Left lung (tissue), 10 donors: ENCODE data around the gene TXNDC2. TPM values are rescaled to one million over a fixed set of nuclear protein-coding genes. Genes with fewer than 3 reads are reported as not detected.
A peak's percentile ranks its signal among the peaks of the same experiment; 100 is the strongest.

Experiments
- ATAC-seq: fragments of 200-7000 bp; cut with Tn5 transposase; one replicate; pipeline ENCODE4 v1.9.1; 2020; ENCODE audit warnings: moderate library complexity
- DNase-seq, 4 donors: peaks; one replicate each; pipeline ENCODE4 v3.0.0-alpha.2; 2013 to 2020
- H3K27ac ChIP-seq, 2 donors: fragments of 200-600 bp; sonication (generic) in 1 of 2; one replicate each; pipeline versions ENCODE4 v1.5.0 to v1.8.0; 2020 to 2021
- H3K27me3 ChIP-seq, 2 donors: fragments of 200-600 bp; sonication (generic) in 1 of 2; one replicate each; pipeline versions ENCODE4 v1.5.0 to v1.8.0; 2020 to 2021
- H3K36me3 ChIP-seq, 2 donors: fragments of 200-600 bp; sonication (generic) in 1 of 2; one replicate each; pipeline versions ENCODE4 v1.5.0 to v1.8.0; 2020 to 2021
- H3K4me1 ChIP-seq, 2 donors: fragments of 200-600 bp; one replicate each; pipeline ENCODE4 v1.8.0; 2021
- H3K4me3 ChIP-seq, 2 donors: fragments of 200-600 bp; sonication (generic) in 1 of 2; one replicate each; pipeline versions ENCODE4 v1.5.0 to v1.8.0; 2020 to 2021; ENCODE audit warnings: mild to moderate bottlenecking in 1 of 2
- H3K9me3 ChIP-seq, 2 donors: fragments of 200-600 bp; sonication (generic) in 1 of 2; one replicate each; pipeline versions ENCODE4 v1.5.0 to v1.8.0; 2020 to 2021
- intact Hi-C, 2 donors: fragments of 100-400 bp; cut with DNase I; formaldehyde crosslinking; loops; one replicate each; pipeline versions ENCODE4 v1.11.2 to v1.14.2; 2022
- polyA plus RNA-seq, 6 donors: library from polyadenylated mRNA; unstranded; fragments of 120-200 nt; gene quantifications; one replicate each; pipeline ENCODE4 v1.2.1, GENCODE V29; 2013; ENCODE audit not compliant: insufficient read length in 6 of 6
- total RNA-seq, 2 donors: library from RNA; stranded (reverse); fragmentation: NEBNext Ultra II Directional; extraction: Animal tissue kit (Norgen Biotek cat#: 25700); gene quantifications; one replicate each; pipeline ENCODE4 v1.2.1, GENCODE V29; 2021
- TF ChIP-seq, protein P1 (sequence below), 2 donors: fragments of 200-600 bp; sonication (generic) in 1 of 2; IDR thresholded peaks; one replicate each; pipeline versions ENCODE4 v1.5.0 to v1.8.0; 2021; ENCODE audit warnings: antibody characterized with exemption in 2 of 2
- donor health status: DM: no; HTN: yes; CAD: no.
- donor health status: DM: no; HTN: no; CAD: no.

Gene TXNDC2
- total and polyA plus RNA-seq, 8 donors: 0.08 to 0.36 (median 0.18) TPM; not detected in 1

- Histone ChIP-seq H3K9me3 (no peaks in the 10 kb centered on the region), H3K4me1 (peaks cover 7 to 20% of the 10 kb centered on the region in 2 donors), H3K4me3 (no peak overlapping the region), H3K36me3 (peaks cover 0 to 23% of the 10 kb centered on the region in 2 donors), H3K27me3 (no peaks in the 10 kb centered on the region), H3K27ac (no peak overlapping the region)
- intact Hi-C loops: no loop called here
- DNase-seq (no peak), ATAC-seq (no peak)
- TF ChIP-seq, protein P1, sequence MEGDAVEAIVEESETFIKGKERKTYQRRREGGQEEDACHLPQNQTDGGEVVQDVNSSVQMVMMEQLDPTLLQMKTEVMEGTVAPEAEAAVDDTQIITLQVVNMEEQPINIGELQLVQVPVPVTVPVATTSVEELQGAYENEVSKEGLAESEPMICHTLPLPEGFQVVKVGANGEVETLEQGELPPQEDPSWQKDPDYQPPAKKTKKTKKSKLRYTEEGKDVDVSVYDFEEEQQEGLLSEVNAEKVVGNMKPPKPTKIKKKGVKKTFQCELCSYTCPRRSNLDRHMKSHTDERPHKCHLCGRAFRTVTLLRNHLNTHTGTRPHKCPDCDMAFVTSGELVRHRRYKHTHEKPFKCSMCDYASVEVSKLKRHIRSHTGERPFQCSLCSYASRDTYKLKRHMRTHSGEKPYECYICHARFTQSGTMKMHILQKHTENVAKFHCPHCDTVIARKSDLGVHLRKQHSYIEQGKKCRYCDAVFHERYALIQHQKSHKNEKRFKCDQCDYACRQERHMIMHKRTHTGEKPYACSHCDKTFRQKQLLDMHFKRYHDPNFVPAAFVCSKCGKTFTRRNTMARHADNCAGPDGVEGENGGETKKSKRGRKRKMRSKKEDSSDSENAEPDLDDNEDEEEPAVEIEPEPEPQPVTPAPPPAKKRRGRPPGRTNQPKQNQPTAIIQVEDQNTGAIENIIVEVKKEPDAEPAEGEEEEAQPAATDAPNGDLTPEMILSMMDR (IDR thresholded peaks at IDR 0.05): no peak
These were observed 44.0 kb upstream of the TXNDC2 start for GRCh38 chr18:9841752-9842151.

GRCh38 chr18:9842448-9842847, 43.3 kb upstream of the TXNDC2 start:
- H3K27me3 ChIP-seq: no peaks in the 10 kb centered on the region
- TF ChIP-seq, protein P1 (IDR thresholded peaks at IDR 0.05): no peak
- intact Hi-C loops: no loop called here
- H3K4me3 ChIP-seq: no peak overlapping the region
- DNase-seq (no peak), ATAC-seq (no peak)
- H3K9me3 ChIP-seq: no peaks in the 10 kb centered on the region
- H3K27ac ChIP-seq: no peak overlapping the region
- H3K4me1 ChIP-seq: peaks cover 9 to 27% of the 10 kb centered on the region in 2 donors
- peaks cover 0 to 23% of the 10 kb centered on the region in 2 donors for H3K36me3 ChIP-seq

GRCh38 chr18:9845256-9845655, 40.5 kb upstream of the TXNDC2 start:
- Histone ChIP-seq H3K36me3 (peaks cover 0 to 17% of the 10 kb centered on the region in 2 donors), H3K4me1 (peaks cover 9 to 49% of the 10 kb centered on the region in 2 donors), H3K27ac (no peak overlapping the region), H3K4me3 (no peak overlapping the region), H3K9me3 (no peaks in the 10 kb centered on the region), H3K27me3 (no peaks in the 10 kb centered on the region)
- ATAC-seq (no peak), DNase-seq (no peak)
- intact Hi-C loops: no loop called here
- TF ChIP-seq, protein P1 (IDR thresholded peaks at IDR 0.05): no peak

DNA sequence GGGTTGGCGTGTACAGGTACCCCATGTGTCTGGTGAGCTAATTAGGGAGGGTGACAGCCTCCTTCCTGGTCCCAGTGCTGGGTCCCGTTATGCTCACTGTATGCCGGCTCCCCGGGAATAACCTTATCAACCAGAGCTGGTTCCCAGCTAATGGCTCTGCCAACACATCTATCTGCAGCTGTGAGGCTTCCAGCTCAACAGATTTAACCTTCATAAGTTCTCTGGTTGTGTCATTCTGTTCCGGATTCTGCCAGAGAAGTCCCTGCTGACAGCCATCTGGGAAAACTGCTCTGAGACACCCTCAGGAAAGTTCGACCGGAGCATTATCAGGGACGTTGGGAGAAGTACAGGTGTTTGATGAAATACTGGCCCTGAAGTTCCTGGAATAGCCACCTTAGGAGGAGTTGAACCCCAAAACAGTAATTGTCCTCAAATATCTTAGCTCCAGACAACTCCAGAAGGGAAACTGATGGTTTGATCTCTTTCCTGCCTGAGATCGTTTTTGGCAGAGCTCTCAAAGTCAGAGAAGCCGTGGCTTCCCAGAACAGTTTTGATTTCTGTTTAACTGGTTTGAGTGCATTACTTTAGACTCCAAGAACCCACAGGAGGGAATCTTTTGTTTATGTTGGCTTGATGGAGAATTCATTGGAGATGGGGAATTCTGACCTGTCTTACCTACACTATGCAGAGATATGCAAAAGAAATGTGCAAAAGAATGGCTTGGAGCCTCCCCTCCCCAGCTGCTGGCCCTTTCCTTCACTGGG, 39.4 kb upstream of the TXNDC2 start:
- DNase-seq (peak in 2 of 4 donors; percentile 46 to 47), ATAC-seq (no peak)
- intact Hi-C loops: no loop called here
- H3K4me1 ChIP-seq: peaks cover 9 to 60% of the 10 kb centered on the region in 2 donors
- peak overlapping the region; percentile 34 to 47 for H3K27ac ChIP-seq
- H3K4me3 ChIP-seq: no peak overlapping the region
- TF ChIP-seq, protein P1 (IDR thresholded peaks at IDR 0.05): no peak
- no peaks in the 10 kb centered on the region for H3K27me3 ChIP-seq
- H3K36me3 ChIP-seq: peaks cover 0 to 17% of the 10 kb centered on the region in 2 donors
- H3K9me3 ChIP-seq: no peaks in the 10 kb centered on the region

DNA sequence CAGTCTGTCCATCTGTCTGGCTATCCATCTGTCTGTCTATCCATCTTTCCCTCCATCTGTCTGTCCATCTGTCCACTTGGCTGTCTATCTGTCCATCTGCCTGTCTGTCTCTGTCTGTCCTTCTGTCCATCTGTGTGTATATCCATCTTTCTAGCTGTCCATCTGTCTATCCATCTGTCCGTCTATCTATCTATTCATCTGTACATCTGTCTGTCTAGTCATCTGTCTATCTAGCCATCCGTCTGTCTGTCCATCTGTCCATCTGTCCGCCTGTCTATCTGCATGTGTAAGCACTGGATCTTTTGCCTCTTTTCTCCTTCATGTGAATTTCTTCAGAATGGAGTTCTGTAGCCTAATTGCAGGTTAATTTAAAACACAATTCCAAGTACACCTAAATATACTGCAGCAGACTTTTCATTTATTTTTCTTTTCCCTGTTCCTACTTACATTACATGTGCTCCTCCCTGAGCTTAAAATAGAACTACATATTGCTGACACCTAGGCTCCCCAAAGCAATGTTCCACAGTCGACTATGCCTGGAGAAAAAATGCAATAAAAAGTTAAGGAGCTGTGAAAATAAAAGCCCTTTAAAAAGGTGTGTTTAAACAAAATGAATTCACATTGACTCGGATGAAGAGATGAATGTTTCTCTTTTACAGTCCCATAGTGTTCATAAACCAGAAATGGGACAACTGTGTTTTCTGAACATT, 37.4 kb upstream of the TXNDC2 start:
- Histone ChIP-seq H3K4me1 (peaks cover 9 to 74% of the 10 kb centered on the region in 2 donors), H3K36me3 (peaks cover 0 to 17% of the 10 kb centered on the region in 2 donors), H3K27me3 (no peaks in the 10 kb centered on the region), H3K9me3 (no peaks in the 10 kb centered on the region), H3K27ac (peak overlapping the region in 1 of 2 donors; percentile 77), H3K4me3 (no peak overlapping the region)
- intact Hi-C loops: no loop called here
- ATAC-seq: no peak
- no peak for DNase-seq
- TF ChIP-seq, protein P1 (IDR thresholded peaks at IDR 0.05): no peak
